Loucy (cell line): Measurements from ENCODE around the gene SLC6A12.

Experiments
- H2AFZ ChIP-seq: fragments of 200-600 bp; sonication (generic); 2 replicates; pipeline ENCODE4 v1.6.0; 2016; ENCODE audit warnings: antibody characterized with exemption, mild to moderate bottlenecking, low read length, moderate library complexity
- H3F3A ChIP-seq: fragments of 200-600 bp; 2 replicates; pipeline ENCODE4 v1.6.0; 2016; ENCODE audit warnings: antibody characterized with exemption, low read depth, mild to moderate bottlenecking
- H3K27me3 ChIP-seq: fragments of 200-600 bp; sonication (generic); 2 replicates; pipeline ENCODE4 v1.6.1; 2014; ENCODE audit warnings: low read length, mild to moderate bottlenecking; ENCODE audit not compliant: insufficient read depth, poor library complexity, severe bottlenecking
- H3K36me3 ChIP-seq: fragments of 200-600 bp; sonication (generic); 2 replicates; pipeline ENCODE4 v1.6.1; 2016; ENCODE audit warnings: low read length; ENCODE audit not compliant: insufficient read depth
- H3K4me1 ChIP-seq: fragments of 200-600 bp; sonication (generic); 2 replicates; pipeline ENCODE4 v1.5.1; 2014; ENCODE audit warnings: low read length, mild to moderate bottlenecking; ENCODE audit not compliant: insufficient read depth, poor library complexity, severe bottlenecking
- H3K4me2 ChIP-seq: fragments of 200-600 bp; sonication (generic); 2 replicates; pipeline ENCODE4 v1.6.0; 2014; ENCODE audit warnings: antibody characterized with exemption, low read length, low read depth, mild to moderate bottlenecking; ENCODE audit not compliant: poor library complexity, severe bottlenecking
- H3K4me3 ChIP-seq: fragments of 200-600 bp; sonication (generic); 2 replicates; pipeline ENCODE4 v1.5.1; 2014; ENCODE audit warnings: low read length, mild to moderate bottlenecking, mixed read lengths; ENCODE audit not compliant: poor library complexity, severe bottlenecking
- H3K79me2 ChIP-seq: fragments of 200-600 bp; sonication (generic); 2 replicates; pipeline ENCODE4 v1.6.1; 2014; ENCODE audit warnings: low read length; ENCODE audit not compliant: insufficient read depth
- H3K9ac ChIP-seq: fragments of 200-600 bp; sonication (generic); 2 replicates; pipeline ENCODE4 v1.6.0; 2014; ENCODE audit warnings: mild to moderate bottlenecking, low read depth, low read length, moderate library complexity; ENCODE audit not compliant: poor library complexity, severe bottlenecking
- H3K9me2 ChIP-seq: fragments of 200-600 bp; sonication (generic); replicated peaks from 2 replicates; pipeline ENCODE4 v1.6.1; 2016; ENCODE audit warnings: low read depth, low read length, mixed read lengths
- H3K9me3 ChIP-seq: fragments of 200-600 bp; sonication (generic); 2 replicates; pipeline ENCODE4 v1.6.1; 2014; ENCODE audit warnings: mild to moderate bottlenecking, antibody characterized with exemption, low read length, low read depth; ENCODE audit not compliant: insufficient read depth
- H4K20me1 ChIP-seq: fragments of 200-600 bp; sonication (generic); 2 replicates; pipeline ENCODE4 v1.6.0; 2014; ENCODE audit warnings: antibody characterized with exemption, low read length, mild to moderate bottlenecking; ENCODE audit not compliant: insufficient read depth, poor library complexity, severe bottlenecking
- CTCF ChIP-seq: fragments of 200-600 bp; sonication (generic); conservative IDR thresholded peaks from 2 replicates; pipeline ENCODE4 v1.5.1; 2014; ENCODE audit warnings: mild to moderate bottlenecking, antibody characterized with exemption, low read length
- EZH2phosphoT487 ChIP-seq: fragments of 200-600 bp; IDR thresholded peaks from 2 replicates; pipeline ENCODE4 v1.6.1; 2018; ENCODE audit warnings: antibody characterized with exemption, mild to moderate bottlenecking, moderate library complexity, borderline replicate concordance

SLC6A12 gene

GRCh38 chr12:233615-233968 is 19.6 kb upstream of the SLC6A12 start:
- Histone ChIP-seq H3K9me2 (no peaks in the 10 kb centered on the region), H3K4me2 (no peak overlapping the region), H3K9ac (no peak overlapping the region), H3K36me3 (0 out of 2 replicates have a peak, but pooled peaks cover 3% of the 10 kb centered on the region), H3K9me3 (peaks cover 13% of the 10 kb centered on the region; the same call in 1 of the 2 replicates), H3K27me3 (no peaks in the 10 kb centered on the region), H3K4me1 (peaks cover 12% of the 10 kb centered on the region), H4K20me1 (no peaks in the 10 kb centered on the region), H2AFZ (no peak overlapping the region), H3K4me3 (no peak overlapping the region), H3K79me2 (no peaks in the 10 kb centered on the region), H3F3A (no peaks in the 10 kb centered on the region)
- no peak for TF ChIP-seq CTCF
- no peak for TF ChIP-seq EZH2phosphoT487

GRCh38 chr12:232731-233614 is 19.0 kb upstream of the SLC6A12 start:
- Histone ChIP-seq H3K9me2 (no peaks in the 10 kb centered on the region), H3K4me3 (no peak overlapping the region), H3K9ac (no peak overlapping the region), H2AFZ (no peak overlapping the region), H3F3A (no peaks in the 10 kb centered on the region), H3K9me3 (peaks cover 13% of the 10 kb centered on the region; the same call in 1 of the 2 replicates), H3K27me3 (no peaks in the 10 kb centered on the region), H3K79me2 (no peaks in the 10 kb centered on the region), H3K36me3 (0 out of 2 replicates have a peak, but pooled peaks cover 3% of the 10 kb centered on the region), H3K4me2 (no peak overlapping the region), H3K4me1 (peaks cover 12% of the 10 kb centered on the region), H4K20me1 (no peaks in the 10 kb centered on the region)
- TF ChIP-seq EZH2phosphoT487 (no peak), CTCF (no peak)

- H3K4me3 ChIP-seq, result no peak overlapping the region
- no peak overlapping the region for H3K9ac ChIP-seq
- H3K4me1 ChIP-seq, result peaks cover 12% of the 10 kb centered on the region
- no peaks in the 10 kb centered on the region for H3K36me3 ChIP-seq
- no peak overlapping the region for H3K4me2 ChIP-seq
- H2AFZ ChIP-seq, result no peak overlapping the region
- no peaks in the 10 kb centered on the region for H3K9me2 ChIP-seq
- H3F3A ChIP-seq, result no peaks in the 10 kb centered on the region
- H4K20me1 ChIP-seq, result no peaks in the 10 kb centered on the region
- no peak for TF ChIP-seq EZH2phosphoT487
- no peak for TF ChIP-seq CTCF
- H3K79me2 ChIP-seq, result no peaks in the 10 kb centered on the region
- no peaks in the 10 kb centered on the region for H3K27me3 ChIP-seq
- peaks cover 7% of the 10 kb centered on the region; the same call in 1 of the 2 replicates for H3K9me3 ChIP-seq
These were observed 17.1 kb upstream of the SLC6A12 start for GRCh38 chr12:230925-231671.
